K562 (cell line): ENCODE data around the gene PTPN11. TPM values are rescaled to one million over a fixed set of nuclear protein-coding genes. Genes with fewer than 3 reads are reported as not detected.

Experiments
- ATAC-seq: fragments of 200-7000 bp; cut with Tn5 transposase; 3 replicates; pipeline ENCODE4 v1.9.1; 2020; ENCODE audit warnings: moderate library complexity
- BruUV-seq: library from RNA; stranded (reverse); fragments of 400-500 nt; replicated peaks from 2 replicates; lab custom pipeline; 2021; lab: Mats Ljungman, UMichigan
- CTCF ChIA-PET: fragments of 300-600 bp; formaldehyde crosslinking; extraction: SDS; loops from one replicate; lab custom pipeline; 2021; ENCODE audit warnings: low intra/inter-chr PET ratio; lab: Yijun Ruan, JAX
- POLR2A ChIA-PET: fragments of 300-600, 350-650 bp; sonication (Branson Sonifier 250); formaldehyde crosslinking; extraction: SDS; loops from one replicate; lab custom pipeline; 2021; ENCODE audit warnings: antibody characterized with exemption, inconsistent platforms; lab: Yijun Ruan, JAX
- DNase-seq, 4 experiments: peaks; one replicate each; pipeline versions ENCODE4 v3.0.0 to v3.0.0-alpha.2; 2011 to 2018; ENCODE audit warnings: low spot score in 3 of 4, mixed read lengths in 3 of 4; ENCODE audit errors: extremely low read depth in 1 of 4
- FAIRE-seq: peaks from 2 replicates; lab custom pipeline; 2011; peaks lifted over from hg19 to GRCh38; lab: Jason Lieb, UNC
- H2AFZ ChIP-seq: 2 replicates; pipeline ENCODE4 v1.6.0; 2011; ENCODE audit warnings: low read depth, low read length, control low read depth, inconsistent platforms
- H3K27ac ChIP-seq: fragments of 200-600 bp; 3 replicates; pipeline ENCODE4 v1.8.0; 2011; ENCODE audit warnings: low read depth, mild to moderate bottlenecking, control low read depth, inconsistent platforms, low read length, moderate library complexity, mixed read lengths; ENCODE audit errors: extremely low read depth
- H3K27me3 ChIP-seq, 2 experiments: fragments of 300-600 bp in 1 of 2; 2 replicates in 1 of 2; 3 replicates in 1 of 2; pipeline versions ENCODE4 v1.6.0 to v1.8.0; 2011; ENCODE audit warnings: inconsistent platforms in 2 of 2, low read length in 2 of 2, mild to moderate bottlenecking in 1 of 2, mixed read lengths in 1 of 2, moderate library complexity in 1 of 2; ENCODE audit not compliant: control insufficient read depth in 2 of 2, insufficient read depth in 2 of 2
- H3K36me3 ChIP-seq: fragments of 300-600 bp; 3 replicates; pipeline ENCODE4 v1.8.0; 2011; ENCODE audit warnings: mild to moderate bottlenecking, low read length, inconsistent platforms; ENCODE audit not compliant: control insufficient read depth, insufficient read depth
- H3K4me1 ChIP-seq, 2 experiments: fragments of 200-600 bp in 1 of 2; replicated peaks in 1 of 2; 2 replicates in 1 of 2; 3 replicates in 1 of 2; pipeline versions ENCODE4 v1.5.1 to v1.8.0; 2011; ENCODE audit warnings: inconsistent platforms in 2 of 2, low read length in 2 of 2, mild to moderate bottlenecking in 1 of 2, mixed read lengths in 1 of 2, moderate library complexity in 1 of 2; ENCODE audit not compliant: control insufficient read depth in 2 of 2, insufficient read depth in 2 of 2
- H3K4me2 ChIP-seq: 2 replicates; pipeline ENCODE4 v1.6.1; 2011; ENCODE audit warnings: low read length, control low read depth, inconsistent platforms, mixed read lengths; ENCODE audit not compliant: insufficient read depth
- H3K4me3 ChIP-seq: fragments of 200-600 bp; sonication (generic), shearing (Covaris generic); 2 replicates; pipeline ENCODE4 v1.5.1; 2016; ENCODE audit warnings: control low read depth, inconsistent platforms
- H3K79me2 ChIP-seq: fragments of 200-600 bp; 3 replicates; pipeline ENCODE4 v1.8.0; 2011; ENCODE audit warnings: low read length, inconsistent platforms; ENCODE audit not compliant: control insufficient read depth, insufficient read depth
- H3K9ac ChIP-seq, 2 experiments: 2 replicates each; pipeline versions ENCODE4 v1.6.0 to v1.6.1; 2011; ENCODE audit warnings: low read depth in 2 of 2, low read length in 2 of 2, control low read depth in 1 of 2, inconsistent platforms in 1 of 2, mild to moderate bottlenecking in 1 of 2, mixed read lengths in 1 of 2; ENCODE audit not compliant: insufficient read depth in 1 of 2
- H3K9me1 ChIP-seq: one replicate; pipeline ENCODE4 v1.6.0; 2011; ENCODE audit warnings: inconsistent platforms, mild to moderate bottlenecking, low read length, moderate library complexity; ENCODE audit not compliant: control insufficient read depth, insufficient read depth
- H3K9me3 ChIP-seq: replicated peaks from 2 replicates; pipeline ENCODE4 v1.5.1; 2011; ENCODE audit warnings: low read depth, low read length, inconsistent platforms; ENCODE audit not compliant: control insufficient read depth, insufficient read depth
- H4K20me1 ChIP-seq: replicated peaks from 2 replicates; pipeline ENCODE4 v1.6.1; 2011; ENCODE audit warnings: low read length, inconsistent platforms, mixed read lengths; ENCODE audit not compliant: control insufficient read depth, insufficient read depth
- ADNP ChIP-seq: fragments of 200-800 bp; sonication (Bioruptor generic); IDR thresholded peaks from 2 replicates; pipeline ENCODE4 v1.6.1; 2016; ENCODE audit warnings: missing genetic modification characterization, missing compliant biosample characterization
- CC2D1A ChIP-seq: fragments of 450-650 bp; IDR thresholded peaks from 2 replicates; pipeline ENCODE4 v1.6.1; 2017; ENCODE audit warnings: mild to moderate bottlenecking
- FOSL1 ChIP-seq: fragments of 200-800 bp; sonication (Bioruptor generic); conservative IDR thresholded peaks from 2 replicates; pipeline ENCODE4 v1.6.1; 2016; ENCODE audit warnings: missing genetic modification characterization, missing compliant biosample characterization
- PHF8 ChIP-seq: fragments of 200-600 bp; sonication (generic); IDR thresholded peaks from 2 replicates; pipeline ENCODE4 v1.6.1; 2012; ENCODE audit warnings: mixed run types, mild to moderate bottlenecking, inconsistent platforms, low read length, moderate library complexity, borderline replicate concordance
- POLR2A ChIP-seq: fragments of 450-650 bp; conservative IDR thresholded peaks from 2 replicates; pipeline ENCODE4 v1.6.1; 2016
- RFX5 ChIP-seq: IDR thresholded peaks from 2 replicates; pipeline ENCODE4 v1.6.1; 2011; ENCODE audit warnings: low read depth, mild to moderate bottlenecking, improper control_type of control experiment, low read length
- SMARCA5 ChIP-seq: fragments of 450-650 bp; IDR thresholded peaks from 2 replicates; pipeline ENCODE4 v1.6.1; 2016
- TRIM24 ChIP-seq, 2 experiments: fragments of 450-650 bp; IDR thresholded peaks; 2 replicates each; pipeline ENCODE4 v1.6.1; 2016
- WGBS: fragments of 100-300 bp; shearing (Covaris generic); methylation state at CpG from one replicate; pipeline ENCODE4 v1.1.6; 2016; ENCODE audit warnings: low coverage, mixed read lengths; ENCODE audit not compliant: insufficient coverage; ENCODE audit errors: missing lambda C conversion rate; 5-methylcytosine and 5-hydroxymethylcytosine counted together
- in situ Hi-C: fragments of 300-500 bp; cut with MboI; formaldehyde crosslinking; loops from 4 replicates; pipeline ENCODE4 v1.15.0; 2018; ENCODE audit warnings: inconsistent platforms, mixed read lengths
- intact Hi-C: fragments of 100-400 bp; cut with micrococcal nuclease; formaldehyde crosslinking; loops from 2 replicates; pipeline ENCODE4 v1.14.2; 2022
- polyA plus RNA-seq, 8 experiments: library from polyadenylated mRNA; depleted of rRNA in 4 of 8; stranded (reverse) in 5 of 8; unstranded in 3 of 8; fragments of >200 nt; fragmentation: Nextera tagmentation in 2 of 8; fragmentation: Illumina TruSeq in 1 of 8; extraction: Ambion mirVana in 2 of 8; extraction: Trizol in 1 of 8; gene quantifications; 2 replicates each; pipeline versions ENCODE4 v1.2.1 to v1.2.3, GENCODE V29; 2011 to 2014; ENCODE audit warnings: inconsistent platforms in 1 of 8, missing spikeins in 1 of 8
- total RNA-seq, 7 experiments: library from RNA; depleted of rRNA in 6 of 7; stranded (reverse); fragments of >200 nt in 6 of 7; fragmentation: Illumina TruSeq in 2 of 7; extraction: Trizol in 2 of 7; gene quantifications; 2 replicates each; pipeline versions ENCODE4 v1.2.1 to v1.2.3, GENCODE V29; 2011 to 2021; ENCODE audit warnings: low replicate concordance in 1 of 7
- TF ChIP-seq, protein P1 (sequence below): sonication (generic); formaldehyde crosslinking; IDR thresholded peaks from 2 replicates; pipeline ENCODE4 v1.8.1; 2022; ENCODE audit warnings: missing genetic modification reagents
- TF ChIP-seq, protein P2 (sequence below): fragments of 450-650 bp; IDR thresholded peaks from 2 replicates; pipeline ENCODE4 v1.6.1; 2016; ENCODE audit warnings: antibody characterized with exemption

Gene PTPN11
- total and polyA plus RNA-seq, 9 of the 15 experiments (the other 6 are each of a cell fraction or from before 2014, with no cell fraction given) = 22.5 to 126 (median 79.7) TPM

GRCh38 chr12:112409064-112409905 is 9.5 kb upstream of the PTPN11 start, which contains the start of gene RPL6 (continued):
- TF ChIP-seq, protein P1, sequence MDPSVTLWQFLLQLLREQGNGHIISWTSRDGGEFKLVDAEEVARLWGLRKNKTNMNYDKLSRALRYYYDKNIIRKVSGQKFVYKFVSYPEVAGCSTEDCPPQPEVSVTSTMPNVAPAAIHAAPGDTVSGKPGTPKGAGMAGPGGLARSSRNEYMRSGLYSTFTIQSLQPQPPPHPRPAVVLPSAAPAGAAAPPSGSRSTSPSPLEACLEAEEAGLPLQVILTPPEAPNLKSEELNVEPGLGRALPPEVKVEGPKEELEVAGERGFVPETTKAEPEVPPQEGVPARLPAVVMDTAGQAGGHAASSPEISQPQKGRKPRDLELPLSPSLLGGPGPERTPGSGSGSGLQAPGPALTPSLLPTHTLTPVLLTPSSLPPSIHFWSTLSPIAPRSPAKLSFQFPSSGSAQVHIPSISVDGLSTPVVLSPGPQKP (CRISPR knock-in tag) = no peak
- no peak for TF ChIP-seq RFX5
- peak; percentile 97 for TF ChIP-seq PHF8
- peak; percentile 99 for TF ChIP-seq POLR2A
- TF ChIP-seq, all 486 proteins: peak for 159

GRCh38 chr12:112409906-112410244 is 8.9 kb upstream of the PTPN11 start:
- BruUV-seq = no TSS peak
- Histone ChIP-seq H3K4me3 (peak overlapping the region; percentile 90), H3K4me1 (peaks cover 12 to 21% of the 10 kb centered on the region in 2 experiments; a peak in 4 of 5 replicates), H3K36me3 (peaks cover 38% of the 10 kb centered on the region), H3K27ac (peak overlapping the region; percentile 96; the same call in 1 of the 3 replicates), H3K4me2 (no peak overlapping the region), H3K9ac (0 out of 4 replicates have a peak overlapping the region, but pooled peaks of 1 of the 2 experiments have one; percentile 21), H3K27me3 (no peaks in the 10 kb centered on the region), H3K79me2 (peaks cover 36% of the 10 kb centered on the region), H3K9me1 (no peaks in the 10 kb centered on the region), H2AFZ (peak overlapping the region; percentile 86), H3K9me3 (no peaks in the 10 kb centered on the region), H4K20me1 (peaks cover 24% of the 10 kb centered on the region)
- 85% methylated on average over 9 of the region's 14 CpGs for WGBS
- DNase-seq (no peak), ATAC-seq (no peak), FAIRE-seq (no peak)
- in situ Hi-C loops (no loop called here), intact Hi-C loops (loop anchor here (2.0 to 10.0 kb wide), 2 partner anchors 397 to 565 kb away; partner anchors contain the start of genes ERP29, MAPKAPK5 and TMEM116)
- ChIA-PET CTCF (no interaction called here), POLR2A (no interaction called here)
- TF ChIP-seq CC2D1A (0 out of 2 replicates have a peak, but pooled peaks have one; percentile 3), FOSL1 (no peak), SMARCA5 (peak; percentile 83), ADNP (tag) (peak; percentile 81), TRIM24 (IDR thresholded peaks at IDR 0.05) (0 out of 4 replicates have a peak, but pooled peaks of 1 of the 2 experiments have one; percentile 46)
- TF ChIP-seq, protein P2, sequence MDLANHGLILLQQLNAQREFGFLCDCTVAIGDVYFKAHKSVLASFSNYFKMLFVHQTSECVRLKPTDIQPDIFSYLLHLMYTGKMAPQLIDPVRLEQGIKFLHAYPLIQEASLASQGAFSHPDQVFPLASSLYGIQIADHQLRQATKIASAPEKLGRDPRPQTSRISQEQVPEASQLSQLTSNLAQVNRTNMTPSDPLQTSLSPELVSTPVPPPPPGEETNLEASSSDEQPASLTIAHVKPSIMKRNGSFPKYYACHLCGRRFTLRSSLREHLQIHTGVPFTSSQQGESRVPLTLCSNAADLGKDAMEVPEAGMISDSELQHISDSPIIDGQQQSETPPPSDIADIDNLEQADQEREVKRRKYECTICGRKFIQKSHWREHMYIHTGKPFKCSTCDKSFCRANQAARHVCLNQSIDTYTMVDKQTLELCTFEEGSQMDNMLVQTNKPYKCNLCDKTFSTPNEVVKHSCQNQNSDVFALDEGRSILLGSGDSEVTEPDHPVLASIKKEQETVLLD = 0 out of 2 replicates have a peak, but pooled peaks have one; percentile 27
